Activated T-helper 17 cell treated with anti-CD3 and anti-CD28 coated beads, Interleukin-2, amount 50 U/mL, for 72 hours (primary cell): Measurements from ENCODE around the gene DHX8. TPM values are rescaled to one million over a fixed set of nuclear protein-coding genes. Genes with fewer than 3 reads are reported as not detected.
"Not testable (repeated sequence)": the region's sequence is repeated elsewhere in the genome, so short reads cannot be mapped to it uniquely, and the experiment has no call there.

ENCODE experiments used
- ATAC-seq: fragments of 150-1000 bp; cut with Tn5 transposase; replicated peaks from 2 replicates; pipeline ENCODE4 v1.10.0; 2021; ENCODE audit warnings: mild to moderate bottlenecking, moderate library complexity
- H3K27ac Mint-ChIP-seq: one replicate; pipeline ENCODE4 v1.8.0; 2022; ENCODE audit warnings: mixed read lengths
- H3K27me3 Mint-ChIP-seq: one replicate; pipeline ENCODE4 v1.8.0; 2022; ENCODE audit warnings: mixed read lengths
- H3K36me3 Mint-ChIP-seq: one replicate; pipeline ENCODE4 v1.8.0; 2022; ENCODE audit warnings: low read depth, mild to moderate bottlenecking, mixed read lengths
- H3K4me1 Mint-ChIP-seq: one replicate; pipeline ENCODE4 v1.8.0; 2022; ENCODE audit warnings: mixed read lengths
- H3K4me3 Mint-ChIP-seq: one replicate; pipeline ENCODE4 v1.8.0; 2022; ENCODE audit warnings: mild to moderate bottlenecking, mixed read lengths
- H3K9me3 Mint-ChIP-seq: one replicate; pipeline ENCODE4 v1.8.0; 2022; ENCODE audit warnings: mixed read lengths
- total RNA-seq, 2 donors: library from RNA; stranded (reverse); gene quantifications; one replicate each; pipeline ENCODE4 v1.2.3, GENCODE V29; 2022

DHX8 gene
- total RNA-seq, 2 donors from 2014 or later = 34.0 to 51.1 TPM

DNA sequence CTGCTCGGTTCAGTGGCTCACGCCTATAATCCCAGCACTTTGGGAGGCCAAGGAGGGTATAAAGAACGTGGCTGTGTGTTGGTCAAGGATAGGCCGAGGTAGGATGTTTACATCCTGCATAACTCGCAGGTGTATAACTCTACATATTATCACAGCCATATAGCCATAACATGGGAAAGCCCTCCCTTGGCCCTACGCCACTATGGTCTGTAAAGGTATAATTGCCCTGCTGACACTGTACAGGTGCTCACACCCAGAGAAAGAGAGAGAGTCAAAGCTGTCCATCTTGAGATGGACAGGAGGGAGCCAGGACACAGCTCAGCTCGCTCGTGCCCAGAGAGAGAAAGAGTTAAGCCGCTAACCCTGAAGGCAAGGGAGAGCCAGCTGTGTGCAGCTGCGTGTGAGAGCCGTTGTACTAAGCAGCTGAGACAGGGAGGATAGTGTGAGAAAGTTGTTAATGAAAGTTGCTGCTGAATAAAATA is 30.4 kb upstream of the DHX8 start:
- no peak for ATAC-seq
- no peak overlapping the region for H3K27ac Mint-ChIP-seq
- H3K4me3 Mint-ChIP-seq = no peak overlapping the region
- no peaks in the 10 kb centered on the region for H3K36me3 Mint-ChIP-seq
- H3K9me3 Mint-ChIP-seq = no peaks in the 10 kb centered on the region
- H3K27me3 Mint-ChIP-seq = peaks cover 8% of the 10 kb centered on the region
- H3K4me1 Mint-ChIP-seq = peaks cover 5% of the 10 kb centered on the region

DNA sequence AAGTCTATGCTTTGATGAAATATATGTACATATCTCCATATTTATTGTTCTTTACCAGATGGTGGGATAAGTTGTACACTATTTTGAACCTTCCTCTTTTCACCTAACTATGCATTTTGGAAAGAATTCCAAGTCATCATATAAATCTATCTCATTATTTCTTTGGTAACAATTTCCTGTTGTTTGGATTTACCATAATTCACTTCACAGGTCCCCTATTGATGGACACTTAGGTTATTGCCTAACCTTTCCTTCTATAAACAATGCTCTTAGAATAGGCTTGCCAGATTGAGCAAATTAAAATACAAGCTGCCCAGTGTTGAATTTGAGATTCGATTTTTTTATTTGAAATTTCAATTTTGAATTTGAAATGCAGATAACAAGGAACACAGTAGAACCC is 28.9 kb upstream of the DHX8 start:
- no peaks in the 10 kb centered on the region for H3K9me3 Mint-ChIP-seq
- H3K27ac Mint-ChIP-seq = no peak overlapping the region
- H3K4me3 Mint-ChIP-seq = no peak overlapping the region
- no peak for ATAC-seq
- H3K4me1 Mint-ChIP-seq = peaks cover 5% of the 10 kb centered on the region
- peaks cover 6% of the 10 kb centered on the region for H3K27me3 Mint-ChIP-seq
- H3K36me3 Mint-ChIP-seq = no peaks in the 10 kb centered on the region

DNA sequence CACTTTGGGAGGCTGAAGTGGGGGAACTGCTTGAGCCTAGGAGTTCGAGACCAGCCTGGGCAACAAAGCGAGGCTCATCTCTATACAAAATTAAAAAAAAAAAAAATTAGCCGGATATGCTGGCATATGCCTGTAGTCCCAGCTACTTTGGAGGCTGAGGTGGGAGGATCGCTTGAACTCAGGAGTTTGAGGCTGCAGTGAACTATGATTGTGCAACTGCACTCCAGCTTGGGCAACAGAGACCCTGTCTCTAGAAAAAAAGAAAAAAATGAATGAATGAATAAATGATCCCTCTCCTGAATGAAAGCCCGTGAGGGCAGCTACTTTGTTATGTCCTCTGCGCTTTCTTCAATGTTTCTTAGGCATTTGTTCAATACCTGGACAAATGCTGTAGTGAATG is 27.7 kb upstream of the DHX8 start:
- Mint-ChIP-seq H3K9me3 (no peaks in the 10 kb centered on the region), H3K4me3 (no peak overlapping the region), H3K36me3 (no peaks in the 10 kb centered on the region), H3K4me1 (peaks cover 5% of the 10 kb centered on the region), H3K27me3 (peaks cover 4% of the 10 kb centered on the region), H3K27ac (no peak overlapping the region)
- ATAC-seq = no peak

DNA sequence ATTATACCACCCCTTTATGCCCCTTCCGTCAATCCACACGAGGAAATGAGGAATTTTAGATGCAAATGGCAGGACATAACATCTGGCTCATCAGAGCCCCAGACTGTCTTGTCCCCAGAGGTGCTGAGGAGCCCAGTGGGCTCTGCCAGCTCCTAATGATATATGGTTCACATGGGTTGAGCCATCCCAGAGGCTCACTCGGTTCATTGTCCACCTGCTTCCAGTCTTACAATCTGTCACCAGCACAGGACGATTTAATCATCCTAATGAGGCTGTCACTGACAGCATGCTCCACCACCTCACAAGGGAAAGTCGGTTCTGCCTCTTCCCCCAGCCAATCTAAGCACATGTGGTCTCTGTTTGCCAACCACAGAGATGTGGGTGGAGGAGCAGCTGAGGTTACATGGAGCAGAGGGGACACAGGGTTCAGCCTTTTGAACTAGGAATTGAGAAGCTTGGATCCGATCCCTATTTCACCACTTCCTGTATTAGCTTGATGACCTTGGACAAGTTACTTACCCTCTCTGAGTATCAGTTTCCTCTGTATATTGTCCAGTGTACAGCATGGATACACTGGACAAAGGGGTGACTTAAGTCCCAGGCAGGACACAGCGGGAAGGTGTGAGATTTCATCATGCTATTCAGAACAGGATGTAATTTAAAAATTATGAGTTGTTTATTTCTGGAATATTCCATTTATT is 27.0 kb upstream of the DHX8 start:
- Mint-ChIP-seq H3K9me3 (no peaks in the 10 kb centered on the region), H3K27ac (no peak overlapping the region), H3K36me3 (no peaks in the 10 kb centered on the region), H3K4me3 (no peak overlapping the region), H3K27me3 (peaks cover 4% of the 10 kb centered on the region), H3K4me1 (peaks cover 5% of the 10 kb centered on the region)
- peak; percentile 31 for ATAC-seq

DNA sequence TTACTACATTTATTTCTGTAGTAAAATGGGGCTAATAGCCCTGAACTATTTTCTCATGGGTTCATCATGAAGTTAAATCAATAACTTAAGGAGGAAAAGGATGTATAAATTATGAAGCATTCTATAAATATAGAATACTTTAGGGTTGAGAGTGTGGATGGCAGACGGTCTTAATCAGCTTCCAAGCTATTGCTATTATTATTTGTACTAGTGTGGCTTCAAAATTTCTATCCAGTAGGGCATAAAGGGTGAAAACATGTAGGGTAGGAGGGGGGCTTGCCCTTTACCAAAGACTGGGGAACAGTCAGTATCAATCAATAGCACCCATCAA is 26.4 kb upstream of the DHX8 start:
- no peaks in the 10 kb centered on the region for H3K36me3 Mint-ChIP-seq
- no peak overlapping the region for H3K27ac Mint-ChIP-seq
- peaks cover 4% of the 10 kb centered on the region for H3K27me3 Mint-ChIP-seq
- H3K4me1 Mint-ChIP-seq = peaks cover 5% of the 10 kb centered on the region
- ATAC-seq = no peak
- H3K9me3 Mint-ChIP-seq = no peaks in the 10 kb centered on the region
- no peak overlapping the region for H3K4me3 Mint-ChIP-seq

DNA sequence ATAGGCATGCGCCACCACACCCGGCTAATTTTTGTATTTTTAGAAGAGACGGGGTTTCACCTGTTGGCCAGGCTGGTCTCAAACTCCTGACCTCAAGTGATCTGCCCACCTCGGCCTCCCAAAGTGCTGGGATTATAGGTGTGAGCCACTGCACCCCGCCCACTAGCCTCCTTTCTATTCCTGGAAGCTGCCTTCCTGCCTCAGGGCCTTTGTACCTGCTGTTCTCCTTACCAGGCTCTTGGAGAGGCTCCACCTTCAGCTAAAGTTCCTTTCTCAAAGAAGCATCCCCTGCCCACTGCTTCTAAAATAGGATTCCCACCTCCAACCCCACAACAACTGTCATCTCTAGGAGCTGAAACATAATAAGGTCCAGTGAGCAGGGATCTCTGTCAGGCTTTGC is 23.9 kb upstream of the DHX8 start:
- H3K4me1 Mint-ChIP-seq, H3K27ac Mint-ChIP-seq, H3K4me3 Mint-ChIP-seq, H3K27me3 Mint-ChIP-seq, H3K9me3 Mint-ChIP-seq, ATAC-seq, H3K36me3 Mint-ChIP-seq: not testable (repeated sequence)

DNA sequence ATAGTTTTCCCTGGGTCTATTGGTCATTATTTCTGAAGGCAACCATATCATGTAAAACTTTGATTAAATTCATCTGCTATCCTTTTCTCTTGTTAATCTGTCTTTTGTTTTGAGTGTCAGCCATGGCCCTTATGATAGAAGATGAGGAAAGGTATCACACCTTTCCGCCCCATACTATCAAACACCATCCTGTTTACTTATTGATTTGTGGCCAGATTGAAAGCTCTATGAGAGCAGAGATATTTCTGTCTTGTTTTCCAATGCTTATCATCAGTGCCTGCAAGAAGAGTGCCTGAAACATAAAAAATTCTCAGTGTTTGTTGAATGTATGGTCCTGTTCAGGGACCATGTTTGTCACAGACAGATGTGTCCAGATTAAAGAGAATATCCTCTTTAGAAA is 22.6 kb upstream of the DHX8 start:
- no peak for ATAC-seq
- Mint-ChIP-seq H3K27ac (no peak overlapping the region), H3K4me1 (peaks cover 5% of the 10 kb centered on the region)

DNA sequence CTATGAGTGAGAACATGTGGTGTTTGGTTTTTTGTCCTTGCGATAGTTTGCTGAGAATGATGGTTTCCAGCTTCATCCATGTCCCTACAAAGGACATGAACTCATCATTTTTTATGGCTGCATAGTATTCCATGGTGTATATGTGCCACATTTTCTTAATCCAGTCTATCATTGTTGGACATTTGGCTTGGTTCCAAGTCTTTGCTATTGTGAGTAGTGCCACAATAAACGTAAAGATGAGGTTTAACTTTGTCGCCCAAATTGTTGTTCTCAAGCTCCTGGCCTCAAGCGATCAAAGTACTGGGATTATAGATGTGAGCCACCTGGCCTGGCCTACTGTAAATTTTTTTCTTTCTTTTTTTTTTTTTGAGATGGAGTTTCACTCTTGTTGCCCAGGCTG is 21.2 kb upstream of the DHX8 start:
- H3K4me3 Mint-ChIP-seq, ATAC-seq, H3K27ac Mint-ChIP-seq, H3K36me3 Mint-ChIP-seq, H3K9me3 Mint-ChIP-seq, H3K27me3 Mint-ChIP-seq, H3K4me1 Mint-ChIP-seq: not testable (repeated sequence)

More for the DNA sequence above, 22.6 kb upstream of the DHX8 start:
- no peaks in the 10 kb centered on the region for H3K9me3 Mint-ChIP-seq
- H3K27me3 Mint-ChIP-seq = peaks cover 3% of the 10 kb centered on the region
- no peak overlapping the region for H3K4me3 Mint-ChIP-seq
- H3K36me3 Mint-ChIP-seq = no peaks in the 10 kb centered on the region

DNA sequence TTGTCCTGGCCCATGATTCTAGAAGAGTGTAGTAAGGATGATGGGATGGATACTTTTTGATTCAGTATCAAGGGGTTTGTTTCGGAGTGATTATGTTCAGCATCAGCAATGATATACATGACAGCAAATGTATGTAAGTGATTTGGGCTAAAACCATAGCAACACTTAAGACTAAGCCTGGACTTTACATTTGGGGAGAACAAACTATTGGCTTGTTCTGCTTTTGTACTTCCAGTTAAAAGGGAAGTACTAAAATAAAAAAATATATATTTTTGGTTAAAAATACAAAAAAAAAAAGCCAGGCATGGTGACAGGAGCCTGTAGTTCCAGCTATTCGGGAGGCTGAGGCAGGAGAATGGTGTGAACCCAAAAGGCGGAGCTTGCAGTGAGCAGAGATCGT is 20.5 kb upstream of the DHX8 start:
- Mint-ChIP-seq H3K4me3 (no peak overlapping the region), H3K4me1 (no peaks in the 10 kb centered on the region), H3K9me3 (no peaks in the 10 kb centered on the region), H3K36me3 (no peaks in the 10 kb centered on the region), H3K27ac (no peak overlapping the region), H3K27me3 (peaks cover 8% of the 10 kb centered on the region)
- no peak for ATAC-seq

DNA sequence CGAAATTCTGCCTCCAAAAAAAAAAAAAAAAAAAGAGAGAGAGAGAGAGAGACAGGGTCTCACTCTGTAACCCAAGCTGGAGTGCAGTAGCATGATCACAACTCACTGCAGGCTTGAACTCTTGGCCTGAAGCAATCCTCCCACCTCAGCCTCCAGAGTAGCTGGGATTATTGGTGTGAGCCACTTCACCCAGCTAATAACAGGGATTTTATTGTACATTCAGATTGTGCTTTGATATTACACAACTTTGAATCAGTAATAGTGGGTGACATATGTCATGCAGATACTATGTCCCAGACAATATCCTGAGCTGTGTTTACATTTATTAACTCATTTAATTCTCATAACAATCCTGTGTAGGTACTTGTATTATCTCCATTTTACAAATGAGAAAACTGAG is 19.7 kb upstream of the DHX8 start:
- H3K27me3 Mint-ChIP-seq = peaks cover 8% of the 10 kb centered on the region
- H3K9me3 Mint-ChIP-seq = no peaks in the 10 kb centered on the region
- no peak overlapping the region for H3K4me3 Mint-ChIP-seq
- H3K27ac Mint-ChIP-seq = no peak overlapping the region
- no peaks in the 10 kb centered on the region for H3K36me3 Mint-ChIP-seq
- H3K4me1 Mint-ChIP-seq = no peaks in the 10 kb centered on the region
- ATAC-seq = no peak

DNA sequence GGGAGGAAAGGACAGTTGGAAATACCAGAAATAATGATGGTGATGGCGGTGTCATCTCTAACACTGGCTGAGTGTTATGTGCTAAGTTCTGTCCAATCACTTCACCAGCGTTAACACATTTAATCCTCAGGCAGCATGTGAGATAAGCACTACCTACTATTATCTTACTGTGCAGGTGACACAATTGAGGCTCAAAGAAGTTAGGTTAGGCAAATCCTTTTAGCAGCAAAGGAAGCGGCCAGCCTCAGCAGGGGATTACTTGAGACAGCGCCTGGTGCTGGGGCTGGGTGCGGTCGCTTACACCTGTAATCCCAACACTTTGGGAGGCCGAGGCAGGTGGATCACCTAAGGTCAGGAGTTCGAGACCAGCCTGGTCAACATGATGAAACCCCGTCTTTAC is 18.7 kb upstream of the DHX8 start:
- Mint-ChIP-seq H3K9me3 (no peaks in the 10 kb centered on the region), H3K4me1 (no peaks in the 10 kb centered on the region)

DNA sequence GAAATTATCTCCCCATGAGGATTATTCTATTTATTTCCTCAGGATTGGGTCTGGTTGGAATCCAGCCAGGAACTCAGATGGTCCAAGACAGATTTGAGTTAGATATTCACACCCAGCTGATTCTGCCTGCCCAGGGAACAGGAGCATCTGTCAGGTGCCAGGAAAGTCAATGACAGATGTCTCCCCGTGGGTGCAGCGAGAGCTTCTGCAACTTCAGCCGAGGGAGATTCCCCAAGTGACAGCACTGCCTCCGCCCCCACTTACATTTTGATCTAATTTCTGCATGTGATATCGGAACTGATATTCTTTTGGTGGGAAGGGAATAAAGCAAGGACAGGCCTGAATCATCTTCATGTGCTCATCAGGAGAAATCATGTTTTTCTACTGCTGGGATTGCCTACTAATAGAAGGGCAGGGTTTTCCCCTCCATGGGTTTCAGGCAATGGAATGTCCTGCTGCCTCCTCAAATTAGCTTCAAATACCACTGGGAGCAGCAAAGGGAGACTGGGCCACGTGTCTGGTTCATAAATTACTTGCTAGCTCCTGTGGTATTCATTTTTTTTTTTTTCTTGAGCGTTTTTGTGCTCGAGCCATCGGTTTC is 15.7 kb upstream of the DHX8 start:
- no peak overlapping the region for H3K27ac Mint-ChIP-seq
- ATAC-seq = no peak
- H3K4me3 Mint-ChIP-seq = no peak overlapping the region
- no peaks in the 10 kb centered on the region for H3K9me3 Mint-ChIP-seq
- no peaks in the 10 kb centered on the region for H3K36me3 Mint-ChIP-seq
- H3K4me1 Mint-ChIP-seq = peaks cover 5% of the 10 kb centered on the region
- H3K27me3 Mint-ChIP-seq = peaks cover 8% of the 10 kb centered on the region

More for the DNA sequence above, 18.7 kb upstream of the DHX8 start:
- no peak for ATAC-seq
- Mint-ChIP-seq H3K36me3 (no peaks in the 10 kb centered on the region), H3K27me3 (peaks cover 8% of the 10 kb centered on the region), H3K27ac (no peak overlapping the region), H3K4me3 (no peak overlapping the region)

DNA sequence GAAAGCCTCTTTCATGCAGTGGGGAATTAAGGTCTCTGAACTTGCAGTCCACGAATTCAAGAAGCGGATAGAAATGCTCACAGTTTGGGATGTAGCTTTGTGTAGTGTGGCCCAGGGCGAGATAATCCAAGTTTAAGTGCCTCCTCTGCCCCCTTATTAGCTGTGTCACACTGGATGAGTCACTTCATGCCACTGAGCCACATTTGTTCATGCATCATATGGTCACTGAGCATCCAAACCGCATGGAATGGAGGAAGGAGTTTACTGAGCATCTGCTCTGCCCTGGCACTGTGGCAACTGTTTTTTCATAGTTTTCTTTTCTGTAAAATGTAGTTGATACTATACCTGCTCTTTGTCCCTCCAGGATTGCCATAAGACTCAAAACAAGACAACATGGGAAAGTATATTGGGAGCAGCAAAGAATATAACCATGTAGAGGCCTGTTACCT is 15.1 kb upstream of the DHX8 start:
- ATAC-seq = peak; percentile 21
- H3K27ac Mint-ChIP-seq = no peak overlapping the region
- no peaks in the 10 kb centered on the region for H3K36me3 Mint-ChIP-seq
- H3K9me3 Mint-ChIP-seq = no peaks in the 10 kb centered on the region
- no peak overlapping the region for H3K4me3 Mint-ChIP-seq
- peaks cover 8% of the 10 kb centered on the region for H3K27me3 Mint-ChIP-seq
- peaks cover 5% of the 10 kb centered on the region for H3K4me1 Mint-ChIP-seq

DNA sequence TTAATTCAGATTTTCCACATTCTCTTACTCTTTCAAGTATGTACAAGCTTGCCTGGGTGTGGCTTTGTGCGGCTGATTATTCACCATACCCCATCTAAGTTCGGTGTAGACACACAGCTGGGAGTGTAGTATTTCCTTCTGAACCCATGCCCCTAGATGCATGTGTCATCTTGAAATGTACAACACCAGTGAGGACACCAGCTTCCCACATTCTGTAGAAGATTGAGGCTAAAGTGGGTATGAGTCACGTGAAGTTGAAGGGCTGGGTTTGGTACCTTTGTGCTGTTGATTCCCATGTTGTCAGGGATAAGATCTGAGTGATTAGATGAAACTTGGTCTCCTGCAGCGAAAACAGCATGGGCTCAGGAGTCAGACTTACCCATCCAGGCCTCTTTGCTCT is 14.6 kb upstream of the DHX8 start:
- Mint-ChIP-seq H3K4me1 (peaks cover 5% of the 10 kb centered on the region), H3K4me3 (no peak overlapping the region), H3K27me3 (peaks cover 8% of the 10 kb centered on the region), H3K27ac (no peak overlapping the region), H3K9me3 (no peaks in the 10 kb centered on the region), H3K36me3 (no peaks in the 10 kb centered on the region)
- ATAC-seq = peak; percentile 31

DNA sequence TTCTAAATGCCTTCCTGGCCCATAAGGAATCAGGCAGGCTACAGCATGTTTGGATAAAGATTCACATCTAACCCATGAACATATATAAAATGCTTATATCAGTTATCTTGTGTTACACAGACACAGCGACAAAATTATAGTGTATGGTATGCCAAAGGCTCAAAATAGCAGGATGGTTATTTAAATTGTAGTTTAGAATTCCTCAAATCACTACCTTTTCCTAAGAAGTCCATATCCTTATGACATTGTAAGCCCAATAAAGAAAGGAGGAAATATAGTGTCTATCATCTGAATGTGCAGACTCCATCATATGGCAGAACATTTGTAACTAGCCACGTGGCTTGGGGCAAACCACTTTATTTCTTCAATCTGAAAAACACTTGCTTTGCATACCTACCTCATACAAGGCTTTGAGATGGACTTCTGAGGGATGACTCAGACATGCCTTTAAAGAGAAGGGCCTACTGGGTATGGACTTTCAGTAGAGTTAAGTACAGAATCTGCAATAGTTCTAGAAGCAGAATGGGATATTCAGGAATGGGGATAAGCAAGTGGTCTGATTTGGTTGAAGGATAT is 12.1 kb upstream of the DHX8 start:
- ATAC-seq = no peak
- Mint-ChIP-seq H3K4me3 (no peak overlapping the region), H3K4me1 (peaks cover 5% of the 10 kb centered on the region), H3K36me3 (no peaks in the 10 kb centered on the region), H3K27ac (no peak overlapping the region), H3K27me3 (peaks cover 5% of the 10 kb centered on the region), H3K9me3 (no peaks in the 10 kb centered on the region)
